Measurements from ENCODE around the gene PCDH9. TPM values are rescaled to one million over a fixed set of nuclear protein-coding genes. Genes with fewer than 3 reads are reported as not detected.

Gene PCDH9
- polyA plus RNA-seq, 1 experiment: 3.3 TPM

DNA sequence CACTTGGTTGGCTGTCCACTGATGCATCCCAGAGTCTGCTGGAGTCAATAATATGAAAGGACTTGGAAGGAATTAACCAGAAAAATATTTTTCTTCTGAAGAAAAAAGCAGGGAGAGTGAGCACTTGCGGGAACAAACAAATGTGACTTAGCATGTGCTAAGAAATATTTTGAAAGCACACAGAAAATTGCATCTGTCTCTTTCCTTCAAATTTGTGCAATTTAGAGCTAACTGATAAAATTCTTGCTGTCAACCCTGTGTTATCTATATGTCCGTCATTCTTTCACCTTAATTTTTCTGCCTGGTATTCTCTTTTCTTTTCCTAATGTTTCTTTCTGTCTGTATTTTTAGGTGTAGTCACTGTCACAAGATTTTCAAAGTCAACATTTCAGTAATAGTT is 852.6 kb downstream of the PCDH9 start:
- TF ChIP-seq, protein P1, sequence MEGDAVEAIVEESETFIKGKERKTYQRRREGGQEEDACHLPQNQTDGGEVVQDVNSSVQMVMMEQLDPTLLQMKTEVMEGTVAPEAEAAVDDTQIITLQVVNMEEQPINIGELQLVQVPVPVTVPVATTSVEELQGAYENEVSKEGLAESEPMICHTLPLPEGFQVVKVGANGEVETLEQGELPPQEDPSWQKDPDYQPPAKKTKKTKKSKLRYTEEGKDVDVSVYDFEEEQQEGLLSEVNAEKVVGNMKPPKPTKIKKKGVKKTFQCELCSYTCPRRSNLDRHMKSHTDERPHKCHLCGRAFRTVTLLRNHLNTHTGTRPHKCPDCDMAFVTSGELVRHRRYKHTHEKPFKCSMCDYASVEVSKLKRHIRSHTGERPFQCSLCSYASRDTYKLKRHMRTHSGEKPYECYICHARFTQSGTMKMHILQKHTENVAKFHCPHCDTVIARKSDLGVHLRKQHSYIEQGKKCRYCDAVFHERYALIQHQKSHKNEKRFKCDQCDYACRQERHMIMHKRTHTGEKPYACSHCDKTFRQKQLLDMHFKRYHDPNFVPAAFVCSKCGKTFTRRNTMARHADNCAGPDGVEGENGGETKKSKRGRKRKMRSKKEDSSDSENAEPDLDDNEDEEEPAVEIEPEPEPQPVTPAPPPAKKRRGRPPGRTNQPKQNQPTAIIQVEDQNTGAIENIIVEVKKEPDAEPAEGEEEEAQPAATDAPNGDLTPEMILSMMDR (IDR thresholded peaks at IDR 0.05; ENCODE audit: low read depth, low read length): no peak
- ChIA-PET POLR2A (no interaction called here), CTCF (no interaction called here)
- Histone ChIP-seq H3K9me3 (ENCODE audit: control insufficient read depth, insufficient read depth, low read length) (no peaks in the 10 kb centered on the region), H3K27ac (ENCODE audit: low read depth, low read length) (no peak overlapping the region), H3K4me3 (ENCODE audit: low read depth, low read length) (no peak overlapping the region), H3K27me3 (ENCODE audit: control insufficient read depth, insufficient read depth, low read length) (no peaks in the 10 kb centered on the region)
- DNase-seq (ENCODE audit: low read depth, low spot score): no peak

- no peaks in the 10 kb centered on the region for H3K9me3 ChIP-seq (ENCODE audit: control insufficient read depth, insufficient read depth, low read length)
- ChIA-PET CTCF (no interaction called here), POLR2A (no interaction called here)
- no peak overlapping the region for H3K4me3 ChIP-seq (ENCODE audit: low read depth, low read length)
- no peak overlapping the region for H3K27ac ChIP-seq (ENCODE audit: low read depth, low read length)
- no peaks in the 10 kb centered on the region for H3K27me3 ChIP-seq (ENCODE audit: control insufficient read depth, insufficient read depth, low read length)
- no peak for DNase-seq (ENCODE audit: low read depth, low spot score)
- TF ChIP-seq, protein P1 (IDR thresholded peaks at IDR 0.05; ENCODE audit: low read depth, low read length): no peak
These were observed 854.4 kb downstream of the PCDH9 start for GRCh38 chr13:66375756-66376155.

GRCh38 chr13:66369666-66370065 is 860.5 kb downstream of the PCDH9 start:
- ChIA-PET CTCF (no interaction called here), POLR2A (interaction anchor here (0.7 kb wide), 1 partner anchor 505 kb away, joined by 5 read pairs; no protein-coding TSS in a partner anchor)
- Histone ChIP-seq H3K9me3 (ENCODE audit: control insufficient read depth, insufficient read depth, low read length) (no peaks in the 10 kb centered on the region), H3K27me3 (ENCODE audit: control insufficient read depth, insufficient read depth, low read length) (no peaks in the 10 kb centered on the region), H3K27ac (ENCODE audit: low read depth, low read length) (no peak overlapping the region), H3K4me3 (ENCODE audit: low read depth, low read length) (no peak overlapping the region)
- TF ChIP-seq, protein P1 (IDR thresholded peaks at IDR 0.05; ENCODE audit: low read depth, low read length): no peak
- DNase-seq (ENCODE audit: low read depth, low spot score): no peak

GRCh38 chr13:66367356-66367755 is 862.8 kb downstream of the PCDH9 start:
- CTCF ChIA-PET: no interaction called here
- Histone ChIP-seq H3K27me3 (ENCODE audit: control insufficient read depth, insufficient read depth, low read length) (no peaks in the 10 kb centered on the region), H3K4me3 (ENCODE audit: low read depth, low read length) (no peak overlapping the region), H3K9me3 (ENCODE audit: control insufficient read depth, insufficient read depth, low read length) (no peaks in the 10 kb centered on the region), H3K27ac (ENCODE audit: low read depth, low read length) (no peak overlapping the region)
- TF ChIP-seq, protein P1 (IDR thresholded peaks at IDR 0.05; ENCODE audit: low read depth, low read length): no peak
- POLR2A ChIA-PET: no interaction called here
- DNase-seq (ENCODE audit: low read depth, low spot score): peak; percentile 3

DNA sequence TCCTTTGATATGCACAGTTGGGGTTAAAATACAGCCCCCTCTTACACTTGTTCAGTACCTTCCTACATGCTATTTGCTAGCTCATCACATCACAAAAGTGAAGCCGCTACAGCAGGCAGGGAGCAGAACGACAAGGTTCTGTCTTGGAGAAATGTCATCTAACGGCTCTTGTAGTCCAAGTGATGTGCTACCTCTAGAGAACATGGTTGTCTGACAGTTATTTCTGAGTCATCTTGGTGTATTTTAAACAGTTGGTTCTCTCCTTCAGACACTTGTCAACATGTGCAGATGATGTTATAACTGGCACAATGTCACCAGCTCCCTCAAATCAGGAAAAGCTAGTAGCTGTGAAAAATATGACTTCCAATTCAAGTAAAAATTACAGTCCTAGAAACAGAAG is 865.0 kb downstream of the PCDH9 start:
- Histone ChIP-seq H3K4me3 (ENCODE audit: low read depth, low read length) (no peak overlapping the region), H3K27me3 (ENCODE audit: control insufficient read depth, insufficient read depth, low read length) (no peaks in the 10 kb centered on the region), H3K27ac (ENCODE audit: low read depth, low read length) (no peak overlapping the region), H3K9me3 (ENCODE audit: control insufficient read depth, insufficient read depth, low read length) (no peaks in the 10 kb centered on the region)
- no peak for DNase-seq (ENCODE audit: low read depth, low spot score)
- ChIA-PET POLR2A (no interaction called here), CTCF (no interaction called here)
- TF ChIP-seq, protein P1 (IDR thresholded peaks at IDR 0.05; ENCODE audit: low read depth, low read length): no peak

Measured in AG04450 (cell line).